ENCODE results near the gene CA10.

The CA10 gene

DNA sequence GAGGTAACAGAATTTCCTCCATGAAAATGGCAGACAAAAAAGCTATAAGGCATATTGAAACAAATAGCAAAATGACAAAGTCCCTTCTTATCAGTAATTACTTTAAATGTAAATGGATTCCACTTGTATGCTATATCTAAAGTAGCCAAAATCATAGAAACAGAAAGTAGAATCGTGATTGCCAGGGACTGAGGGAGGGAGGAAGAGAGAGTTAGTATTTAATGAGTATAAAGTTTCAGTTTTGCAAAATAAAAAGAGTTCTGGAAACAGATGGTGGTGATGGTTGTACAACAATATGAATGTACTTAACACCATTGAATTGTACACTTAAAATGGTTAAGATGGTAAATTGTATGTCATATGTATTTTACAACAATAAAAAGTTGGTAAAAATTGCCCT, 407.4 kb downstream of the CA10 start:
- no peak for DNase-seq

DNA sequence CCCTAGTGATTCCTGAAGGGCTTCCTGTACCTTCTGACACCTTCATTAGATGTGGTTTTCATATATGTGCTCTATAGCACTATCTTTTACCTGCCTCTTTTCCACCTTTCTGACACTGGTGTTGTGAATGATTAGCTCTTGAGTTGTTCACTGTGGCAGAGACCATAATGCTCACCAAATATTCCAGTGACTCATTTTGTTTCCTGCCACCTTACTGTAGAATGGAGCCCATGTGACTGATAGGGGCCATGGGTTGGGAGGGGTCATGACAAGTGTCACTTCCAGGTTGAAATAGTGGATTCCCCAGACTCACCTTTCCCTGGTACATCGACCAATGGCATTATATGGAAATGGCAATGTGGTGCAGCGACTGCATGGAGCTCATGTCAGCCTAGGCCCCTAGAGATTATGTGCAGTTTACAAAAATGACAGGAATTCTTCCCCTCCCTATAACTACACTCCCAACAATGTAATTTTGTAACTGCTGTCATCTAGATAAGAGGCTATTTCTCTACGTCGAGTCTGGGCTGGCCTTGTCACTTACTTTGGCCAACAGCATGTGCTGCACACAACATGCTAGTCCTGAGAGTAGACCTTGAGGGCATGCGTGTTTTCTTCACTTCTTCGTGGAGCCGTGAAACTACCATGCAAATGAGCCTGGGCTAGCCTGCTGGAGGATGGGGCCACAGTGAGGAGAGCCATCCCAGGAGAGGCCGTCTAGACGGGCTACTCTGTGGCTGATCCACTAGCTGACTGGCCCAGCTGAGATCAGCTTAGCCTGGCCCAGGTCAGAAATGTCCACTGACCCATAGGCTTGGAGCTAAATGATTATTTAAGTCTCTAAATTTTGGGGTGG, 409.5 kb downstream of the CA10 start:
- no peak for DNase-seq

DNA sequence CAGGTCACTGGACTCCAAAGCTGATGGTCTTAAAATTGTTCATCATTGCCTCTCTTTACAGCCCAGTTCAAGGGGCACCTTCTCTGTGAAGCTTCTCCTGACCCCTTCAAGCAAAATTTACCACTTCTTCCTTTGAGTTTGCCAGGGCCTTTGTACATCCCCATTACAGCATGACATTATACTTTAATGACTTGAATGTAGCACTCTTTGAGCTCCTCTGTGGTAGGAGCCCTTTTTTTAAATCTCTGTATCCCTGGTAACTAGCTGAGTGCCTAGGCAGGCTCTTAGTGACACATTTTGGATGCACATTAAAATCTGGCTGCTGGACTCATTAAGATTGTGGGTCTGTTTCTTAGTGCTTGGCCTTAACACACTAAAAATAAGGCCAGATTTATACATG, 412.1 kb downstream of the CA10 start:
- no peak for DNase-seq

DNA sequence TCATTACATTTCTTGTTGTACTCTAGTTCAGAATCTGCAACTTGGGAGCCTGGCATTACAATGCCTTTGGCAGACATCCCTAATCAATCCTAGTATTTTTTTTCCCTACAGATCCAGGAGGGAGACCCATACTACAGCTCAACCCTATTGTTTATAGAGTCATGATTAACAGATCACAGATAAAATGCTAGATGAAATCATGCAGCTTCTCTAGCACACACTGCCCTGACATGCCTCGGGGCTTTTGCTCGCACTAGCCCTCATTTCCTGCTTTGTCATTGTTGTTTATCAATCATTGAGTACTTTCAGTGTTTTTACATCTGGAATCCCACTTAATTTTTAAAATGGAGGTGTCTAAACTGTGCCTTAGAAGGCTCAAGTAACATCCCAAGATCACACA, 412.5 kb downstream of the CA10 start:
- DNase-seq, result no peak

DNA sequence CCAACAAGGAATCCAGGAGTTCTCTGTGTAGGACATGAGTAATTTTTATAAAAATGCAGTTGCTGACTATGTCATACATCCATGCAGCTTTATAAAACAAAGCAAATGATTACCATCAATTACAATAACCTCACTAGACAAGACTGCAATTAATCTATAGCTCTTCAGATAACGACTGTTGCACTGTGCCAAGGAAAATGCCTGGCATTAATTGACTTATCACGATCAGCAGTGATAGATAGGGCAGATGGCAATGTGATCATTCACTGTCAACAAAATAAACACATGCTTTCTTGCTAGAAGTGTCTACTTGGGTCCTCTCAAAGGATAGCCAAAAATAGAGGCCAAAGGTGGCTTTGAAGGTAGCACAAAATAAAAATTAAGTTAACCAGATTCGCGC, 415.0 kb downstream of the CA10 start:
- DNase-seq, result no peak

DNA sequence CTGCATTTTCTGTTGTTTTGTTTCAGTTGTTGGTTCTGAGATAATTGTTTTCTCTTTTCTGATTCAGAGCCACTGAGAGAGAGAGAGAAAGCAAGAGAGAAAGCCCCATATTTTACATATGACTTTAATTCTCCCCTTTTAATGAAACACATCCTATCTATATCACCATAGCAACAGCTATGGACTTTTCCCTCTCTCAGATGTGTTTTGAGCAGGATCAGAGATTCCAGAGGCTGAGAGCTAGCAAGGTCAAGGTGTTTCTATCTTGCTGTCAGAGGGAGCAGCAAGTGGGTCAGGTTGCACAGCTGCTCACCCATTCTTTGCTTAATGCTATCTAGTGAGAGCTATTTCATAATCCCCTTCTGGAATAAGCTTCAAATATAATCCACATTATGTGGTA, 415.9 kb downstream of the CA10 start:
- DNase-seq, result no peak

DNA sequence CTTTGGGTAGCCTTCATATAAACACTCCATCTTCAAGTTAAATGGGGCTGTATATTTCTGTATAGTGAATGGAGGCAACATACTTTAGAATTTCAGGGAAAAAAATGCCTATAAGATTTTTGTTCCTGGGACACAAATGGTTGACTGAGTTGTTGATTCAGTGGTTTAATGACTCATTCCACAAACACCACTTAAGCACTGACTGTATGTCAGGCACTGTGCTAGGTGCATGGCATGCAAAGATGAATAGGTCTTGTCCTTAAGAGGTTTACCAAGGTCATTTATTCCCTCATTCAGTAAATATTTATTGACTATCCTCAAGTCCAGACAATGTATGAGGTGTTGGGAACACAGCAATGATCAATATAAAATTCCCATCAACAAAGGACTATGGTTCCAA, 417.1 kb downstream of the CA10 start:
- DNase-seq, result no peak

DNA sequence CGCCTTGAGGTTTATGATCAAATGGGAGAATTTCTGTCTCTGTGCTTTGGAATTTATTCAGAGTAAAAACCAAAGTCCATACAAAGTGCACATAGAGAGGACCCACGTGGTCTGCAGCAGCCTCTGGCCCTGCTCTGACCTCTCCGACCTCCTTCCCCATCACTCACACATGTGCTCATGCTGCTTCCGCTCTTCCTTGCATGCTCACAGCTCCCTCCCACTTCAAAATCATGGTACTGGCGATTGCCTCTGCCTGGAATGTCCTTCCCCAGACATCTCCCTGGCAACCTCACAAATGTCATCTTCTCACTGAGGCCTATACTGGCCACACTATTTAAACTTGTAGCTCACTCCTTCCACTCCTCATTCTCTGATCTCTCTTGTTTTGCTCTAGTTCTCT, 418.0 kb downstream of the CA10 start:
- no peak for DNase-seq

DNA sequence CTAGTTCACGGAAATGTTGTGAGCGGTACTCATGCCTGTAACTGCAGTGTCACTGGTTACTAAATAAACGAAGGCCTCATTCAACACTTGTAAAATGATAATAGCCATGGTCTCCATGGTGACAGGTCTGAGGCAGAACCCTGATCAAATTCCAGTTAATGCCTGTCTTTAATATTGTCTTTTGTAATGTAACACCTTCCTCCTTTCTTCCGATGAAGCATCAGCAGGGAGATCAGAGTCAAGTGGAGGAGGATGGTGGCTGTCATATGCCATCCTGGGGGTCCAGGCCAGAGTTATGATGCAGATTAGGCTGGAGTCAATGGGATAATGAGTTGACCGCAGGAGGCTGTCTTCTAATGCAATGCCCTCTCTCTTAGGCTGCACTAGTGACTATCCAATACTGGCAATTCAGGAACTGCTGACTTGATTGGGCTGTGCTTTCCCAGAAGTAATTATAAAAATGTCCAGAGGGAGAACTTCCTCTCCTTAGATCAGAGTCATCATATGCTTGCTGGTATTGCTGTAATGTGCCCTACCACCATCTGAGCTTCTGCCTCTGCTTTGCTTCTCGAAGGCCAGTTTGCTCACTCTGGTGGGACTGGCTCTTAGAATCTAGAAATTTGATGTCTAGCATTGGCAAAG, 419.1 kb downstream of the CA10 start:
- peak; percentile 35 for DNase-seq

DNA sequence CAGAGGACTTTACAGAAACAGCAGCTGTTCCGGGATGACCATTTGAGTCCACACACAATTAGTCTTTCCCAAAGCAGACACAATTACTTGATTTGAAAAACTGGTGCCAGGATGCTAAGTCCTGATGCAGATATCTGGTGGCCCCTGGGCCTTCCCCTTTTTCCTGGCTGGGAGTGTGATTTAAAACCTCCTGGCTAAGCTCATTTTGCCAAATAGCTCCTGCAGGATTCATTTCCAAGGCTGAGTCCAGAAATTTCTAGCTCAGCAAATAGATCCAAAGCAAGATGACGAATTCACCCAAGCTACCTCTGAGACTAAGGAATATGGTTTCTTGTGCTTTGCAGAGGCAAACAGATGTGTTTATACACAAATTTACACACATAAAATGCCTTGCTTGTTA, 422.2 kb downstream of the CA10 start:
- DNase-seq, result no peak

DNA sequence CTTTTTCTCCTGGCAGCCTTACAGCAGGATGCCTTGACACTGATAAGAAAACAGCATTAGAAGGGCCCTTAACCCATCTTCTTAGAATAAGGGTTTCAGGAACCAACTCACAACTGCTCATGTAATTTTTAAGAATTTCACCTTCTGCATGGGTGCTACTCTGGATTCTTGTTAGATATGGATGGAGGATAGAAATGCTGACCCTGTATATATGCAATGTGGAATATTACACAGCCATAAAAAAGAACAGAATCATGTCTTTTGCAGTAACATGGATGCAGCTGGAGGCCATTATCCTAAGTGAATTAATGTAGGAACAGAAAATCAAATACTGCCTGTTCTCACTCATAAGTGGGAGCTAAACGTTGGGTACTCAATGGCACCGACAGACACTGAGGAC, 423.5 kb downstream of the CA10 start:
- DNase-seq, result no peak

DNA sequence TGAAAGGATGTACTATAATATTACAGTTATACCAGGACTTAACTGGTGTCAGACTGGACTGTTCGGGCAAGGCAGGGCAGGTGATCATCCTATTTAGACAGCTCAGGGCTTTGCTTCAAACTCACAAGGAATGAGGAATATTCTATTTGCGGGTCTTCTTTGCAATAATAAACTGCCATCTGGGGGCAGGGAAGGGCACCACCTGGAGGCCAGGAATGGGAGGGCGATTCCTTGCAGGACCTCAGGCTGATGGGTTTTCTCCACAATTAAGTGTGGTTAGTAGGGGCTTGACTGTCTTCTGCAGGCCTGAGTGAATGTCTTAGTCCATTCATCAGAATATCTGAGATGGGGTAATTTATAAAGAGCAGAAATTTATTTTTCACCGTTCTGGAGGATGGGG, 424.1 kb downstream of the CA10 start:
- no peak for DNase-seq

DNA sequence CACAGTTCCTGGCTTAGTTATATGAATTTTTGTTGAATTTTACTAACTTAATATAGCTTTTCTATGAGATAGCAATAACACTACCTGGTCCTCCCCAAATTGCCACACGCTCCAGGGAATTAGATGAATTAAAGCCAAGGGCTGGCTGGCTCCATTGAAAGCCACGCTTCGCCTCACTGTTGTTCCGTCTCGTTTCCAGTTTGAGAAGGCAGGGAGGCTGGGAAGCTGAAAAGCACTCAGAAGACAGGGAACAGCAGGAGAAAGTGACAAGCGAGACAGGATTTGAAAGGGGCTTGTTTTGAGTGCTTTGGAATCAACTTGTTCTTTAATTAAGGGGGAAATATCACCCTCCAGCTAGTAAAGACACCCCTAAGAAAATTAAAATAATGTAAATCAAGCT, 425.3 kb downstream of the CA10 start:
- no peak for DNase-seq

DNA sequence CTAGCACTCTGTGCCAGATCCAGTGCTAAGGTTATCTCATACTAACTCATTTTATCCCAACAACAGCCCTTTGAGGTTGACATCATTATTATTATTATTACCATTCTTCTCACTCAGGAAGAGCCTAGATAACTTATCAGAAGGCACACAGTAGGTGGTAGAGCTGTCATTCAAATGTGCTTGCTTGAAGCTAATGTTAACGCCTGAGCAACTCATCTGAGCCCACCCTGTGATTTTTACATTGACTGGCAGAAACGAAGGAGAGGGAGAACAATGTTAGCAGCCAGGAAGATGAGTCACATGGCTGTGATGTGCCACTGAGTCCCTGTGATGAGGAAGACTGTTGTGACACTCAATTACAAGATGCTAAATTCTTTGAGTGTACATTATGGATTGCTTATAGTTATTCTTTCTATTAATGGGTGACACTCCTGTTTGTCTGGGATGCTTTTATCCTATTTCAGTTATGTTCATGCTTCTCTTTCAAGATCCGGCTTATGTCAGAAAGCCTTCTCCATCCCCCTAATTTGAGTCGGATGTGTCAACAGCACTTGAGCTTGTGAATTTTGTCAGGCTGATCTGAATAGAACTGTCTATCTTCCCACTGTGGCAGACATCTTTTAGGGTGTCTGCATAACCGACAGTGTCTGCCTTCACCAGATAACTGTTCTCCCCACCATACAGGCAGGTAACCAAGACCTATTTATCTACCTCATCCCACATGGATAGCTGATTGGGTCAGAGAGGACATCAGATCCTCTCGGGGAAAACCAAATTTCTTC, 426.4 kb downstream of the CA10 start:
- no peak for DNase-seq

DNA sequence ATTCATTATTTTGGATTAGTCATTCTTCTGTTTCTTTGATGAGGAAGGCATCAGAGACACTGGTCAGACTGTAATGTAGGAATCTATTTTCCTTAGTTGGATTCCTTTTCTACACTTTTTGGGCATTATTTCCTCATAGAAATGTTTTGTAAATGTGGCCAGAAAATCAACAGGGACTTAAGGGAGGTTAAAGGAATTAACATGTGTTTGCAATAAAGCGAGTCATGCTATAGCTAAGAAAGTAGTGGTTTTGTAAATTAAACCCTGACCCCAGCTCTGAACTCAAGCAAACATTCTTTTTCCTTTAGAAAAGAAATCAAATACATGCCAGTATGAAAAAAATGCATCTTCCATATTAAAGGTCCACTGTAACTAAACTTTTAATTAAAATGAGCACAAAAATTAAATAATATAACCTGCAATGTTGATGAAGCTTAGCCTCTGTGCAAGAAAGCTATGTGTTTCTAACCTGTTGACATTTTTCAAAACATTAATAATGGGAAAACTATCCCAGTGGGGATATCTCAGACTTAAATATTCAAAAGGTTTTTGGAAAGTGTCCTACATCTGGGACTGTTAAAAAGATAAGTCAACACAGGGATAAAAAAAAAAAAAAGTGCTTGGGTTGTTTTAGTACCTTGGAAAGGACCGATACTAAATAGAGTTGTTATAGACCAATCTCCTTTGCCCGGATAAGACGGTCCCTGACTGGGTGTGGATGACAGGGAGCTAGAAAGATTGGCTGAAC, 428.0 kb downstream of the CA10 start:
- no peak for DNase-seq

DNA sequence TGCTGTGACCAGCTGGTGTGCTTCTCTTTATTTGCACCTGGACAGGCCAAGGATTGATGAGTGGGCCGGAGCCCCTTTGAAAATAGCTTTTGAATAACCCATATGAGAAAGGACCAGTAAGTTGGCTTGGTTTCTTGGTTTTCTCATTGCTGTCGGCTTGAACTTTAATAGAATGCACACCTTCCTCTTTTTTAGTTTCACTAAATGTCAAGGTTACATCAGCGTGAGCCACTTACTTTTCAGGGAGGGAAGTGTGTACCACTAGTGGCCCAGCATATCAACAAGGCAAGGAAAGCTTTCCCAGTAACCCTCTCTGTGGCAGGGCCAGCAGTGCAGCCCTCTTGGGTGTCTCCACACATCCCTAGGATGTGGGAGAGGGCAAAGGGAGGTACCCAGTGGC, 433.3 kb downstream of the CA10 start:
- no peak for DNase-seq

DNA sequence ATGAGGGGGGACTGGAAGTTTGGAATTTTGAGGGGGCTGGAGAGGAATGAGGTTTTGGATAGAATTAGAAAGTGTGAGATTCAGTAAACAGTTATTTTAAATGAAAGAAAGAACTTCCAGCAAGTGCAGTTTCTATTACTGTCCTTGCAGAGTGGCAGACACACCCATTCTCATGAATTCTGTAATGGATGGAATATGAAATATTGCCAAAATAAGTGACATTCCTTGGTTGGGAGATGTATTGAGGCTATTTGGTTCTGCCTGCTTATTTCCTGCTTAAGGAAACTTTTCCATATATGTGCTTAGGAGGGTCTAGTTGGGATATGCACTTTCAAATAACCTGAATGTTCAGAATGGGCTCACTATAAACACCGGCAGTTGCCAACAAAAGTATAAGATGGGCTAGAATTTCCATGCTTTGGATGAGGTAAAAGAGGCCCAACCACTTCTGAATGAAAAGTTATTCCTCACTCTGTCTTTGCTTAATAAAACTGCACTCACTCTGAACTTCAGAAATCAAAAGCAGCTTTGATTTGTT, 434.4 kb downstream of the CA10 start:
- DNase-seq, result no peak

DNA sequence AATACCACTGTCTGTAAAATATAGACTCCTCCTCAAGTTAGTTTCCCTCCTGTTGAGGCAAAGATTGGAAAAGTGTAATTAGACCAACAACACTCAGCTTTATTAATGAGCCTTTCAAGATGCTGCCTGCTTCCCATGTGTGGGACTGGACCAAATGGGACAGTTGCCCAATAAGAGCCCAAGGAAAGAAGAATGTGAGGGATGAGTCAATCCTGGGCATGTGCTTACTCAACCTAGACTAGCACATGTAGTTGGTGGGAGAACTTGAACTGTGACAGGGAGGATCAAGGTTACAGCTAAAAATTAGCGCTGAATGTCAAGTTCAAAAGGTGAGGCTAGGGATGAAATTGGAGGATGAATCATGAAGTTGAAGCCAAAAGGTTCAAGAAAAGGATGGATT, 435.5 kb downstream of the CA10 start:
- no peak for DNase-seq

DNA sequence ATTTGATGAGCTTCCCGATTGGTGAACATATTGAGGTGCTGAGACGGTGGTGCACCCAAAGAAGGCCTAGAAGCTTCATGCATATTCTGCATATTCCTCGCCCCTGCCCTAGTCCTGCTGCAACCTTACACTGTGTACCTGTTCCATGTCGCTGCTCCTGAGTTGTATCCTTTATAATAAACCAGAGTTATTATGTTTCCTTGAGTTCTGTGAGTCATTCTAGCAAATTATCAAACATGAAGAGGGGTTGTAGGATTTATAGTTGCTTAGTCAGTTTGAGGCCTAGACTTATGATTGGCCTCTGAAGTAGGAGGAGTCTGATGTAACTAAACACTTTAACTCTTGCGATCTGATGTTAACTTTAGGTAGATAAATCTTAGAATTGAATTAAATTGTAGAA, 436.8 kb downstream of the CA10 start:
- no peak for DNase-seq

DNA sequence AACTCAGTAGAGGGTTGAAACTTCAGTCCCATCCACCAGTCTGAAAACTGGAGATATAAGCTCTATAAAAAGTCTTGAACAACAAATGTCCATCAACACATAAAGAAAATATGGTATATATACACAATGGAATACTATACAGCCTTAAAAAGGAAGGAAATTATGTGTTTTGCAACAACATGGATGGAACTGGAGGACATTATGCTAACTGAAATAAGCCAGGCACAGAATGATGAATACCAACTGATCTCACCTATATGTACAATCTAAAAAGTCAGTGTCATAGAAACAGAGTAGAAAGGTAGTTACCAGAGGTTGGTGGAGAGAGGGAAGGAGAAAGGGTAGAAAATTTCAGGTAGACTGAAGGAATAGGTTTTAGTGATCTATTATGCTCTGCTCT, 438.1 kb downstream of the CA10 start:
- DNase-seq, result no peak

DNA sequence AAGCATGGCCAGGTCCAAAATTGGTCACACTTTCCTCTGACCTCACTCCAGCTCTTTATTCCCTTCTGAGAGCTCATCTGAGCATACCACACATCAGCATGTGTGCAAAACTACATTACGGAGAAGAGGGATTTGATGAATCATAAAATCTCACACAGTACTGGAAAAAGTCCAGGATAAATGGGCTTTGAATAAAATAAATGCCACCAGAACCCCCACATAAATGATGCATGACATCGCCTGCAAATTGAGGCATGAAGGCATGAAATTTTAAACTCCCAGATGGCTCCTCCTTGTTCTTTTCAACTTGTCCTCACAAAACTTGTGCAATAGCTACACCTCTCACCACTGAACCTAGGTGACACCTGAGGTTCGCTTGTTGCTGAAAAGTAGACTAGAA, 439.5 kb downstream of the CA10 start:
- DNase-seq, result no peak

DNA sequence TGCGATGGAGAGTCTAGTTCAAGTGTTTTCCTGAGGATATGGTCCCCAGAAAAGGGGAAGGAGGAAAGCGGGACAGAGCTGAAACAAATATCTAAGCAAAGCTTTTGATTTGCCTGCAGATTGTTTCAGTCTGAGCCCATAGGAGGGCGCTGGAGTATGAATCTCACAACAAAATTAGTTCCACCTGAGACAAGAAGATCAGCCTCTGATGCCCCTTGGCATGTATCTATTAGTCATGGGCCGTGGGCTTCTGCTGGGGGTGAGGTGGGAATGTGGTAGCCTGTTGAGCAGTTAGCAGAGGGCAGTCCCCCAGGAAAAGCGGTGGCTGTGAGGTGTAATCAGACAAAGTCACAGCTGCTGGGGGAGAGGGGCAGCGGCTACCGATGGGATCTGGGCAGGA, 446.9 kb downstream of the CA10 start:
- no peak for DNase-seq

DNA sequence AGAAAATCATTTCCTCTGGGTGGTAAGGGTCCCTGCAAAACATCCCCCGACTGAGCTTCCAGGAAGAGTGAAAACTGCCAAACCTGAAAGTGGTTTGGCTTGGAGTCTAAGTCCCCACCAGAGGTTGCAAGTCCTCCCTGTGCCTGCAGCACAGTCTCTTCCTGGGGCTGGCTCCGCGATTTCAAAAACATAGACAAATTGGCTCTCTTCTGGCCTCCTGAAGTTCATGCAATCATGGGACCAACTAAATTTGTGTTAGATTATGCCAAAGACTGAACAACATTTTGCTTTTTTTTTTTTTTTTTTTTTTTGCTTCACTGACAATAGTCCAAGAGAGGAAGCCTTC, 447.9 kb downstream of the CA10 start:
- no peak for DNase-seq

Measured in NCI-H1105 treated with DMSO at 0.1 percent for 48 hours (cell line).